OCI-LY1 (cell line): ENCODE data around the gene WNT11.

ENCODE experiments used
- H2AFZ ChIP-seq: fragments of 200-600 bp; sonication (generic), shearing (Covaris generic); 2 replicates; pipeline ENCODE4 v1.6.0; 2014; ENCODE audit warnings: antibody characterized with exemption, mild to moderate bottlenecking, low read length
- H3F3A ChIP-seq: fragments of 200-600 bp; sonication (generic), shearing (Covaris generic); 2 replicates; pipeline ENCODE4 v1.6.0; 2014; ENCODE audit warnings: mild to moderate bottlenecking, antibody characterized with exemption, low read length, moderate library complexity; ENCODE audit not compliant: insufficient read depth
- H3K27ac ChIP-seq: fragments of 200-600 bp; sonication (generic); 2 replicates; pipeline ENCODE4 v1.5.1; 2014; ENCODE audit warnings: low read length, mixed run types, mild to moderate bottlenecking, low read depth; ENCODE audit not compliant: poor library complexity, severe bottlenecking
- H3K27me3 ChIP-seq: fragments of 200-600 bp; sonication (generic); 2 replicates; pipeline ENCODE4 v1.6.0; 2014; ENCODE audit warnings: antibody characterized with exemption, mild to moderate bottlenecking, low read length, moderate library complexity; ENCODE audit not compliant: insufficient read depth
- H3K36me3 ChIP-seq: fragments of 200-600 bp; sonication (generic); 2 replicates; pipeline ENCODE4 v1.6.1; 2014; ENCODE audit warnings: mild to moderate bottlenecking, antibody characterized with exemption, low read length, moderate library complexity, mixed read lengths; ENCODE audit not compliant: insufficient read depth
- H3K4me1 ChIP-seq: fragments of 200-600 bp; sonication (generic); 2 replicates; pipeline ENCODE4 v1.5.1; 2014; ENCODE audit warnings: mild to moderate bottlenecking, low read length, moderate library complexity; ENCODE audit not compliant: insufficient read depth, severe bottlenecking
- H3K4me2 ChIP-seq: fragments of 200-600 bp; sonication (generic), shearing (Covaris generic); 2 replicates; pipeline ENCODE4 v1.6.1; 2014; ENCODE audit warnings: low read length
- H3K4me3 ChIP-seq: fragments of 200-600 bp; sonication (generic); 2 replicates; pipeline ENCODE4 v1.5.1; 2014; ENCODE audit warnings: low read length, low read depth, mild to moderate bottlenecking, mixed read lengths; ENCODE audit not compliant: poor library complexity, severe bottlenecking
- H3K79me2 ChIP-seq: fragments of 200-600 bp; shearing (Covaris generic); 2 replicates; pipeline ENCODE4 v1.6.1; 2016; ENCODE audit warnings: mixed run types, low read length, mixed read lengths; ENCODE audit not compliant: insufficient read depth
- H3K9ac ChIP-seq: fragments of 200-600 bp; sonication (generic), shearing (Covaris generic); 2 replicates; pipeline ENCODE4 v1.6.1; 2014; ENCODE audit warnings: mild to moderate bottlenecking, low read length, mixed read lengths
- H3K9me2 ChIP-seq: fragments of 200-600 bp; sonication (generic), shearing (Covaris generic); 2 replicates; pipeline ENCODE4 v1.6.1; 2014; ENCODE audit warnings: low read depth, mild to moderate bottlenecking, low read length, mixed read lengths
- H3K9me3 ChIP-seq: fragments of 200-600 bp; shearing (Covaris generic); 2 replicates; pipeline ENCODE4 v1.6.1; 2014; ENCODE audit warnings: low read length, mixed read lengths
- H4K20me1 ChIP-seq: fragments of 200-600 bp; sonication (generic), shearing (Covaris generic); 2 replicates; pipeline ENCODE4 v1.6.0; 2016; ENCODE audit warnings: mild to moderate bottlenecking, low read length; ENCODE audit not compliant: insufficient read depth
- EZH2 ChIP-seq: fragments of 200-600 bp; sonication (generic), shearing (Covaris generic); IDR thresholded peaks from 2 replicates; pipeline ENCODE4 v1.8.0; 2017; ENCODE audit warnings: borderline replicate concordance, mixed run types, mild to moderate bottlenecking, antibody characterized with exemption, low read length, moderate library complexity, mixed read lengths
- TF ChIP-seq, protein P1 (sequence below): fragments of 200-600 bp; sonication (generic), shearing (Covaris generic); IDR thresholded peaks from 2 replicates; pipeline ENCODE4 v1.5.1; 2017; ENCODE audit warnings: mild to moderate bottlenecking, antibody characterized with exemption, low read length, moderate library complexity, mixed read lengths

The WNT11 gene

DNA sequence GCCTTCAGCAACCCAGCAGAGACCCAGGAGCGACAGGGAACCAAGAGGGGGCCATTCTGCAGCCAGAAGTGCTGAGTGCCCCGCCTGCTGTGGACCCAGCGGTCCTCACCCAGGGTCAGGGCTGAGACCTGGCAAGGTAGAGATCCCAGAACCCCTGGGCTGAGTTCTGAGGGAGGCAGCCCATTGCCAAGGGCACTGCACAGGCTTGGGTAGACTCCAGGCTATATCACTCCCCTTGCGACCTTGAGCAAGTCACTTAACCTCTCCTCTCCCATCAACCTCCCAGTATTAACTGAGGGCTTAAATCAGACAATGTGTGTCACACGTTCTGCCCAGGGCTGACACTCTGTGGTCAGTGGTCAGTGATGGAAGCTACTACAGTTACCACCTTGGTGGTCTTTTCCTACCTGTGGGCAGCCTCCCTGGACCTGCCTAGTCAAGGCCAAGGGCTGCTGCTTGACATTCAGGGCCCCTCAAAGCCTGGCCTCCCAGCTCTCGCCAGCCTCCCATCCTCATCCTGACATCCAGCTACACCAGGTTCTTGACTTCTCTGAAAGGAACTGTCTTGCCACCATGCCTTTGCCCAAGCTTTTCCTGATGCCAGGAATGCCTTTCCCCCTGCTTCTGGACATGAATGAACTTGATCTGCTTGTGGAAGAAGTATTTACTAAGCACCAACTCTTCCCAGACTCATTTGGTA, 8.2 kb downstream of the WNT11 start:
- TF ChIP-seq, protein P1, sequence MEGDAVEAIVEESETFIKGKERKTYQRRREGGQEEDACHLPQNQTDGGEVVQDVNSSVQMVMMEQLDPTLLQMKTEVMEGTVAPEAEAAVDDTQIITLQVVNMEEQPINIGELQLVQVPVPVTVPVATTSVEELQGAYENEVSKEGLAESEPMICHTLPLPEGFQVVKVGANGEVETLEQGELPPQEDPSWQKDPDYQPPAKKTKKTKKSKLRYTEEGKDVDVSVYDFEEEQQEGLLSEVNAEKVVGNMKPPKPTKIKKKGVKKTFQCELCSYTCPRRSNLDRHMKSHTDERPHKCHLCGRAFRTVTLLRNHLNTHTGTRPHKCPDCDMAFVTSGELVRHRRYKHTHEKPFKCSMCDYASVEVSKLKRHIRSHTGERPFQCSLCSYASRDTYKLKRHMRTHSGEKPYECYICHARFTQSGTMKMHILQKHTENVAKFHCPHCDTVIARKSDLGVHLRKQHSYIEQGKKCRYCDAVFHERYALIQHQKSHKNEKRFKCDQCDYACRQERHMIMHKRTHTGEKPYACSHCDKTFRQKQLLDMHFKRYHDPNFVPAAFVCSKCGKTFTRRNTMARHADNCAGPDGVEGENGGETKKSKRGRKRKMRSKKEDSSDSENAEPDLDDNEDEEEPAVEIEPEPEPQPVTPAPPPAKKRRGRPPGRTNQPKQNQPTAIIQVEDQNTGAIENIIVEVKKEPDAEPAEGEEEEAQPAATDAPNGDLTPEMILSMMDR: no peak
- TF ChIP-seq EZH2: no peak
- Histone ChIP-seq H3K9me2 (no peaks in the 10 kb centered on the region), H3K79me2 (no peaks in the 10 kb centered on the region), H3K4me3 (no peak overlapping the region), H3K27me3 (no peaks in the 10 kb centered on the region; the same call in none of the 2 replicates), H3K4me2 (no peak overlapping the region), H3K9ac (no peak overlapping the region), H2AFZ (no peak overlapping the region), H4K20me1 (no peaks in the 10 kb centered on the region), H3K9me3 (no peaks in the 10 kb centered on the region), H3F3A (no peaks in the 10 kb centered on the region), H3K36me3 (no peaks in the 10 kb centered on the region), H3K4me1 (no peaks in the 10 kb centered on the region), H3K27ac (no peak overlapping the region)

DNA sequence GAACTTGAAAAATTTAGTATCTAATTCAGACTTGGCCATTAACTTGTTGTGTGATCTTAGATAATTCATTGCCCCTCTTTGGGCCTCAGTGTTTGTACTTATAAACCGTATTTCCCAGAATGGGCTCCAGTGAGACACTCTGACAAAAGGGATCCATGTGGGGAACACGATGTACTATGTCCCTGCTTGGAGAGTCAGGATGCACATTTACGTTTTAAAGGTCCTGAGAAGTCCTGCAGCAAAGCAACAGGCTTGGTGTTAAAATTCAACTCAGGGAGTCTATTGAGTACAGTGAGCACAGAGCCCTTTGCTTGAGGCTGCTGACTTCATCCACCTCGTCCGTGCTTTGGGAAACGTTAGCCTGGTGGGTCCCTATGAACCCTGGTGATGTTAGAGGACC, 9.0 kb downstream of the WNT11 start:
- Histone ChIP-seq H3K9me2 (no peaks in the 10 kb centered on the region), H3K79me2 (no peaks in the 10 kb centered on the region), H3F3A (no peaks in the 10 kb centered on the region), H2AFZ (no peak overlapping the region), H3K27ac (no peak overlapping the region), H3K4me2 (no peak overlapping the region), H3K9ac (no peak overlapping the region), H3K4me3 (no peak overlapping the region), H3K4me1 (no peaks in the 10 kb centered on the region), H3K9me3 (no peaks in the 10 kb centered on the region), H3K36me3 (no peaks in the 10 kb centered on the region), H3K27me3 (no peaks in the 10 kb centered on the region; the same call in none of the 2 replicates), H4K20me1 (no peaks in the 10 kb centered on the region)
- no peak for TF ChIP-seq EZH2
- TF ChIP-seq, protein P1: no peak

DNA sequence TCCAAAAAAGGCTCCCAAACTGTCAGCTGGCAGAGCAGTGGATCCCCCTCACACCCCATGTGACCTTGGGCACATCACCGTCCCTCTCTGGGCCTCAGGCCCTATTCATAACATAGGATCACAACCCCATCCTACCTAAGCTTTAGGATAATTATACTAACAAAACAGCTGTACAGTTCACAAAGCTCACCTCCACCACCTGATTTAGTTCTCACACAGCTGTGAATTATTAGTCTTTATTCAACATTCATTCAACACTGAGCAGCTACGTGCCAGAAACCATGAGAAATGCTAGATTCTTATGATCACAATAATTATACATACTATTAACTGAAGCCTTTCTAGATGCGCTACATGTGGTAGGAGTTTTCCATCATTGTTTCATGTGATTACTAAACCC, 9.5 kb downstream of the WNT11 start:
- H3F3A ChIP-seq: no peaks in the 10 kb centered on the region
- no peaks in the 10 kb centered on the region for H3K9me3 ChIP-seq
- H3K9me2 ChIP-seq: no peaks in the 10 kb centered on the region
- H3K27me3 ChIP-seq: no peaks in the 10 kb centered on the region; the same call in none of the 2 replicates
- no peaks in the 10 kb centered on the region for H3K36me3 ChIP-seq
- H4K20me1 ChIP-seq: no peaks in the 10 kb centered on the region
- H3K4me3 ChIP-seq: no peak overlapping the region
- no peak for TF ChIP-seq EZH2
- TF ChIP-seq, protein P1: no peak
- H2AFZ ChIP-seq: no peak overlapping the region
- no peaks in the 10 kb centered on the region for H3K79me2 ChIP-seq
- H3K9ac ChIP-seq: no peak overlapping the region
- H3K27ac ChIP-seq: no peak overlapping the region
- H3K4me2 ChIP-seq: no peak overlapping the region
- H3K4me1 ChIP-seq: no peaks in the 10 kb centered on the region
